GM23338 (cell line): ENCODE results near the gene TBC1D17.

Experiments
- EZH2 ChIP-seq: fragments of 200-600 bp; sonication (generic); IDR thresholded peaks from one replicate; pipeline ENCODE4 v1.8.0; 2017; ENCODE audit warnings: antibody characterized with exemption, mild to moderate bottlenecking, low read depth; ENCODE audit not compliant: unreplicated experiment
- EZH2phosphoT487 ChIP-seq: fragments of 200-600 bp; sonication (generic); IDR thresholded peaks from one replicate; pipeline ENCODE4 v1.8.1; 2018; ENCODE audit warnings: antibody characterized with exemption; ENCODE audit not compliant: unreplicated experiment
- JUNB ChIP-seq: IDR thresholded peaks from one replicate; pipeline ENCODE4 v1.6.1; 2016; ENCODE audit warnings: antibody characterized with exemption; ENCODE audit not compliant: unreplicated experiment
- NANOG ChIP-seq: IDR thresholded peaks from 2 replicates; pipeline ENCODE4 v1.6.1; 2016; ENCODE audit warnings: antibody characterized with exemption, borderline replicate concordance
- POLR2AphosphoS5 ChIP-seq: IDR thresholded peaks from 2 replicates; pipeline ENCODE4 v1.6.1; 2016; ENCODE audit warnings: antibody characterized with exemption, low read depth
- STAT1 ChIP-seq: IDR thresholded peaks from one replicate; pipeline ENCODE4 v1.6.1; 2016; ENCODE audit warnings: antibody characterized with exemption; ENCODE audit not compliant: unreplicated experiment
- ZNF331 ChIP-seq: fragments of 250-450 bp; sonication (Bioruptor Pico); IDR thresholded peaks from 2 replicates; pipeline ENCODE4 v1.5.0; 2020; ENCODE audit warnings: low read depth, mild to moderate bottlenecking, moderate library complexity
- TF ChIP-seq, protein P1 (sequence below), 2 experiments: fragments of 200-600 bp in 1 of 2; sonication (generic) in 1 of 2; conservative IDR thresholded peaks; 2 replicates each; pipeline versions ENCODE4 v1.5.1 to v1.6.1; 2016 to 2017; ENCODE audit warnings: antibody characterized with exemption in 2 of 2, low read depth in 2 of 2, mild to moderate bottlenecking in 2 of 2, moderate library complexity in 1 of 2
- TF ChIP-seq, protein P2 (sequence below): IDR thresholded peaks from one replicate; pipeline ENCODE4 v1.6.1; 2018; ENCODE audit warnings: antibody characterized with exemption; ENCODE audit not compliant: unreplicated experiment
- TF ChIP-seq, protein P3 (sequence below): IDR thresholded peaks from 2 replicates; pipeline ENCODE4 v1.6.1; 2016; ENCODE audit warnings: antibody characterized with exemption

- TF ChIP-seq EZH2 (no peak), JUNB (no peak), STAT1 (no peak), POLR2AphosphoS5 (no peak), EZH2phosphoT487 (no peak), ZNF331 (CRISPR knock-in tag) (no peak), NANOG (no peak)
- TF ChIP-seq, protein P1, sequence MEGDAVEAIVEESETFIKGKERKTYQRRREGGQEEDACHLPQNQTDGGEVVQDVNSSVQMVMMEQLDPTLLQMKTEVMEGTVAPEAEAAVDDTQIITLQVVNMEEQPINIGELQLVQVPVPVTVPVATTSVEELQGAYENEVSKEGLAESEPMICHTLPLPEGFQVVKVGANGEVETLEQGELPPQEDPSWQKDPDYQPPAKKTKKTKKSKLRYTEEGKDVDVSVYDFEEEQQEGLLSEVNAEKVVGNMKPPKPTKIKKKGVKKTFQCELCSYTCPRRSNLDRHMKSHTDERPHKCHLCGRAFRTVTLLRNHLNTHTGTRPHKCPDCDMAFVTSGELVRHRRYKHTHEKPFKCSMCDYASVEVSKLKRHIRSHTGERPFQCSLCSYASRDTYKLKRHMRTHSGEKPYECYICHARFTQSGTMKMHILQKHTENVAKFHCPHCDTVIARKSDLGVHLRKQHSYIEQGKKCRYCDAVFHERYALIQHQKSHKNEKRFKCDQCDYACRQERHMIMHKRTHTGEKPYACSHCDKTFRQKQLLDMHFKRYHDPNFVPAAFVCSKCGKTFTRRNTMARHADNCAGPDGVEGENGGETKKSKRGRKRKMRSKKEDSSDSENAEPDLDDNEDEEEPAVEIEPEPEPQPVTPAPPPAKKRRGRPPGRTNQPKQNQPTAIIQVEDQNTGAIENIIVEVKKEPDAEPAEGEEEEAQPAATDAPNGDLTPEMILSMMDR (conservative IDR thresholded peaks at IDR 0.05; ENCODE audit: low read depth in 2 of 2) = no peak
- TF ChIP-seq, protein P2, sequence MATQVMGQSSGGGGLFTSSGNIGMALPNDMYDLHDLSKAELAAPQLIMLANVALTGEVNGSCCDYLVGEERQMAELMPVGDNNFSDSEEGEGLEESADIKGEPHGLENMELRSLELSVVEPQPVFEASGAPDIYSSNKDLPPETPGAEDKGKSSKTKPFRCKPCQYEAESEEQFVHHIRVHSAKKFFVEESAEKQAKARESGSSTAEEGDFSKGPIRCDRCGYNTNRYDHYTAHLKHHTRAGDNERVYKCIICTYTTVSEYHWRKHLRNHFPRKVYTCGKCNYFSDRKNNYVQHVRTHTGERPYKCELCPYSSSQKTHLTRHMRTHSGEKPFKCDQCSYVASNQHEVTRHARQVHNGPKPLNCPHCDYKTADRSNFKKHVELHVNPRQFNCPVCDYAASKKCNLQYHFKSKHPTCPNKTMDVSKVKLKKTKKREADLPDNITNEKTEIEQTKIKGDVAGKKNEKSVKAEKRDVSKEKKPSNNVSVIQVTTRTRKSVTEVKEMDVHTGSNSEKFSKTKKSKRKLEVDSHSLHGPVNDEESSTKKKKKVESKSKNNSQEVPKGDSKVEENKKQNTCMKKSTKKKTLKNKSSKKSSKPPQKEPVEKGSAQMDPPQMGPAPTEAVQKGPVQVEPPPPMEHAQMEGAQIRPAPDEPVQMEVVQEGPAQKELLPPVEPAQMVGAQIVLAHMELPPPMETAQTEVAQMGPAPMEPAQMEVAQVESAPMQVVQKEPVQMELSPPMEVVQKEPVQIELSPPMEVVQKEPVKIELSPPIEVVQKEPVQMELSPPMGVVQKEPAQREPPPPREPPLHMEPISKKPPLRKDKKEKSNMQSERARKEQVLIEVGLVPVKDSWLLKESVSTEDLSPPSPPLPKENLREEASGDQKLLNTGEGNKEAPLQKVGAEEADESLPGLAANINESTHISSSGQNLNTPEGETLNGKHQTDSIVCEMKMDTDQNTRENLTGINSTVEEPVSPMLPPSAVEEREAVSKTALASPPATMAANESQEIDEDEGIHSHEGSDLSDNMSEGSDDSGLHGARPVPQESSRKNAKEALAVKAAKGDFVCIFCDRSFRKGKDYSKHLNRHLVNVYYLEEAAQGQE = no peak
- TF ChIP-seq, protein P3, sequence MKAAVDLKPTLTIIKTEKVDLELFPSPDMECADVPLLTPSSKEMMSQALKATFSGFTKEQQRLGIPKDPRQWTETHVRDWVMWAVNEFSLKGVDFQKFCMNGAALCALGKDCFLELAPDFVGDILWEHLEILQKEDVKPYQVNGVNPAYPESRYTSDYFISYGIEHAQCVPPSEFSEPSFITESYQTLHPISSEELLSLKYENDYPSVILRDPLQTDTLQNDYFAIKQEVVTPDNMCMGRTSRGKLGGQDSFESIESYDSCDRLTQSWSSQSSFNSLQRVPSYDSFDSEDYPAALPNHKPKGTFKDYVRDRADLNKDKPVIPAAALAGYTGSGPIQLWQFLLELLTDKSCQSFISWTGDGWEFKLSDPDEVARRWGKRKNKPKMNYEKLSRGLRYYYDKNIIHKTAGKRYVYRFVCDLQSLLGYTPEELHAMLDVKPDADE = 0 out of 2 replicates have a peak, but pooled peaks have one; percentile 40
Observed at GRCh38 chr19:49836176-49837008, 41.1 kb upstream of the TBC1D17 start.
